ENCODE results near the gene MRFAP1. TPM values are rescaled to one million over a fixed set of nuclear protein-coding genes. Genes with fewer than 3 reads are reported as not detected.
"Not testable (repeated sequence)": the region's sequence is repeated elsewhere in the genome, so short reads cannot be mapped to it uniquely, and the experiment has no call there.

MRFAP1 gene
- total RNA-seq, 1 donor from 2014 or later = 293 TPM

DNA sequence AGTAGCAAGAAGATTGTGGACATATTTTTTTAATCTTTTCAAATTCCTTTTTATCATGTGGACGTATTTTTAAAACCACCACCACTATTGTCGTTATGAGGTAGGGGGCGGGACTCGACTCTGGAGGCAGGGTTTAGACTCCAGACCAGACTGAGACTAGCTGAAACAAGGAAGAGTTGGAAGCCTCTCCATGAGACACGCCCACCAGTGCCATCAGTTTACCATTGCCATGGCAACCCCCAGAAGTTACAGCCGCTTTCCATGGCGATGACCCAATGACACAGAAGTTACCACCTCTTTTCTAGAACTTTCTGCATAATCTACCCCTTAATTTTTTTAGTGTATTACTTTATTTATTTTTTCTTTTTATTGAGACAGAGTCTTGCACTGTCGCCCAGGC, 8.7 kb downstream of the MRFAP1 start:
- Mint-ChIP-seq H3K9me3 (no peaks in the 10 kb centered on the region), H3K27me3 (no peaks in the 10 kb centered on the region), H3K36me3 (no peaks in the 10 kb centered on the region), H3K4me1 (ENCODE audit: unreplicated experiment) (no peaks in the 10 kb centered on the region), H3K27ac (no peak overlapping the region), H3K4me3 (no peak overlapping the region)
- DNase-seq (ENCODE audit: extremely low spot score, unreplicated experiment) = no peak
- TF ChIP-seq, protein P1, sequence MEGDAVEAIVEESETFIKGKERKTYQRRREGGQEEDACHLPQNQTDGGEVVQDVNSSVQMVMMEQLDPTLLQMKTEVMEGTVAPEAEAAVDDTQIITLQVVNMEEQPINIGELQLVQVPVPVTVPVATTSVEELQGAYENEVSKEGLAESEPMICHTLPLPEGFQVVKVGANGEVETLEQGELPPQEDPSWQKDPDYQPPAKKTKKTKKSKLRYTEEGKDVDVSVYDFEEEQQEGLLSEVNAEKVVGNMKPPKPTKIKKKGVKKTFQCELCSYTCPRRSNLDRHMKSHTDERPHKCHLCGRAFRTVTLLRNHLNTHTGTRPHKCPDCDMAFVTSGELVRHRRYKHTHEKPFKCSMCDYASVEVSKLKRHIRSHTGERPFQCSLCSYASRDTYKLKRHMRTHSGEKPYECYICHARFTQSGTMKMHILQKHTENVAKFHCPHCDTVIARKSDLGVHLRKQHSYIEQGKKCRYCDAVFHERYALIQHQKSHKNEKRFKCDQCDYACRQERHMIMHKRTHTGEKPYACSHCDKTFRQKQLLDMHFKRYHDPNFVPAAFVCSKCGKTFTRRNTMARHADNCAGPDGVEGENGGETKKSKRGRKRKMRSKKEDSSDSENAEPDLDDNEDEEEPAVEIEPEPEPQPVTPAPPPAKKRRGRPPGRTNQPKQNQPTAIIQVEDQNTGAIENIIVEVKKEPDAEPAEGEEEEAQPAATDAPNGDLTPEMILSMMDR (conservative IDR thresholded peaks at IDR 0.05) = no peak

DNA sequence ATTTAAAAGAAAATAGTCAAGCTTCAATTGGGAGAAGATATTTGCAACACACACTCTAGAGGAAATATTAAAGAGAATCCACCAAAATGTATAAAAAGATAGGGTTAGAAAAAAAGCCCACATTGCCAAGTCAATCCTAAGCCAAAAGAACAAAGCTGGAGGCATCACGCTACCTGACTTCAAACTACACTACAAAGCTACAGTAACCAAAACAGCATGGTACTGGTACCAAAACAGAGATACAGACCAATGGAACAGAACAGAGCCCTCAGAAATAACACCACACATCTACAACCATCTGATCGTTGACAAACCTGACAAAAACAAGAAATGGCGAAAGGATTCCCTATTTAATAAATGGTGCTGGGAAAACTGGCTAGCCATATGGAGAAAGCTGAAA, 13.7 kb downstream of the MRFAP1 start:
- not testable (repeated sequence) for H3K4me3 Mint-ChIP-seq; H3K9me3 Mint-ChIP-seq; H3K27me3 Mint-ChIP-seq; DNase-seq (ENCODE audit: extremely low spot score, unreplicated experiment); H3K27ac Mint-ChIP-seq; H3K36me3 Mint-ChIP-seq; H3K4me1 Mint-ChIP-seq (ENCODE audit: unreplicated experiment)

DNA sequence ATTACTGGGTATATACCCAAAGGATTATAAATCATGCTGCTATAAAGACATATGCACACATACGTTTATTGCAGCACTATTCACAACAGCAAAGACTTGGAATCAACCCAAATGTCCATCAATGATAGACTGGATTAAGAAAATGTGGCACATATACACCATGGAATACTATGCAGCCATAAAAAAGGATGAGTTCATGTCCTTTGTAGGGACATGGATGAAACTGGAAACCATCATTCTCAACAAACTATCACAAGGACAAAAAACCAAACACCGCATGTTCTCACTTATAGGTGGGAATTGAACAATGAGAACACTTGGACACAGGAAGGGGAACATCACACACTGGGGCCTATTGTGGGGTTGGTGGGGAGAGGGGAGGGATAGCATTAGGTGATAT, 14.8 kb downstream of the MRFAP1 start:
- H3K9me3 Mint-ChIP-seq; H3K4me1 Mint-ChIP-seq (ENCODE audit: unreplicated experiment); H3K27ac Mint-ChIP-seq; H3K36me3 Mint-ChIP-seq; H3K4me3 Mint-ChIP-seq; DNase-seq (ENCODE audit: extremely low spot score, unreplicated experiment): not testable (repeated sequence)
- H3K27me3 Mint-ChIP-seq = peaks cover 13% of the 10 kb centered on the region

DNA sequence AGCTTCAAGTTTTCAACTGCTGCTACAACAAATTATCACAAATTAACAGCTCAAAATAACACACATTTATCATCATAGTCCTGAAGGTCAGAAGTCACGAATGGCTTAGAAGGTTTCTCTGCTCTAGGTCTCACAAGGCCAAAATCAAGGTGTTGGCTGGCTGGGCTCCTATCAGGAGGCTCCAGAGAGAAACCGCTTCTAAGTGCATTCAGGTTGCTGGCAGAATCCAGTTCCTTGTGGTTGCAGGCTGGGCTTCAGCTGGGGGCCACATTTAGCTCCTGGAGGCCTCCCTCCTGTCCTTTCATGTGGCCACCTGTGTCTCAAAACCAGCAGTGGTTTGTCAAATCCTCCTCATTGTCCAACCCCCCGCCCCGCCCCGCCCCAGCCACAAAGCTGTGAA, 15.4 kb downstream of the MRFAP1 start:
- H3K4me3 Mint-ChIP-seq = no peak overlapping the region
- TF ChIP-seq, protein P1 (conservative IDR thresholded peaks at IDR 0.05) = no peak
- no peaks in the 10 kb centered on the region for H3K9me3 Mint-ChIP-seq
- H3K4me1 Mint-ChIP-seq (ENCODE audit: unreplicated experiment) = no peaks in the 10 kb centered on the region
- H3K27me3 Mint-ChIP-seq = peaks cover 13% of the 10 kb centered on the region
- no peak overlapping the region for H3K27ac Mint-ChIP-seq
- no peaks in the 10 kb centered on the region for H3K36me3 Mint-ChIP-seq
- DNase-seq (ENCODE audit: extremely low spot score, unreplicated experiment) = no peak

DNA sequence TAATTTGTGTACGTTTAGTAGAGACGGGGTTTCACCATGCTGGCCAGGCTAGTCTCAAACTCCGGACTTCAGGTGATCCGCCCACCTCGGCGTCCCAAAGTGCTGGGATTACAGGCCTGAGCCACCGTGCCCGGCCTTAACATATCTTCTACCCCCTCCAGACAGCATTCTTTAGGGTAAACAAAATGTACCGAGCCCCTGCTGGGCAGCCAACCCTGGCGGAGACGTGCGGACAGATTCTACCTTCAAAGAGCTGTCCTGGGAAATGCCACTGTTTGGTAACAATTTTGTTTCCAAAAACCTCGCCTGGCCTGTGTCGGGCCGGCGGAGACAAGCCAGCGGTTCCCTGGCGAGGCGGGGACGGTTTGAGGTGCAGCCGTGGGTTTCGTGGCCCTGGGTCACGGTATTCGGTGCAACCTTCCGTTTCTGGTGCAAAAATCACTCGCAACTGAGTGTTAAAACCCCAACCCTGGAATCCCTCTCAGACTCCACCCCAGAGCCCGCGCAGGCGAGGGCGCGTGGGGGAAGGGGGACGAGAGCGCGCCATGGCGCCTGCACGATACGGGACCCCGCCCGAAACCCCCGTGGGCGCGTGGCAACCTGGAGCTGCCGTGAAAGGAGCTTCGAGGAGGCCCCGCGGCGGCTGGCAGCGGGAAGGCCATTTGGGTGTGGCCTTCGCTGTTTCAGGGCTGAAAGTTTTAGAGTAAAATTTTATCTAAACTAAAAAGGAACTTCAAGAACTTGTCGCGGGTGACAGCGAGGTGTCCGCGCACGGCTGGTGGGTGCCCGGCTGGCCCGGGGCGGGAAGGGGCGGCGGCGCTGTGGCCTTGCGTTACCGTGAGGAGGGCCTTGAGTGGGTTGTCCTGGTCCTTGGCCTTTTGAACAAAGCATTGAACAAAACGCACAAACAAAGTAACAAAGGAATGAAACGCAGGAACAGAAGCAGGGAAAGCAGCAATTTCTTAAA, 17.0 kb downstream of the MRFAP1 start:
- H3K4me1 Mint-ChIP-seq (ENCODE audit: unreplicated experiment) = no peaks in the 10 kb centered on the region
- H3K27ac Mint-ChIP-seq = no peak overlapping the region
- no peaks in the 10 kb centered on the region for H3K9me3 Mint-ChIP-seq
- peaks cover 18% of the 10 kb centered on the region for H3K27me3 Mint-ChIP-seq
- H3K4me3 Mint-ChIP-seq = no peak overlapping the region
- DNase-seq (ENCODE audit: extremely low spot score, unreplicated experiment) = no peak
- H3K36me3 Mint-ChIP-seq = no peaks in the 10 kb centered on the region
- TF ChIP-seq, protein P1 (conservative IDR thresholded peaks at IDR 0.05) = no peak

DNA sequence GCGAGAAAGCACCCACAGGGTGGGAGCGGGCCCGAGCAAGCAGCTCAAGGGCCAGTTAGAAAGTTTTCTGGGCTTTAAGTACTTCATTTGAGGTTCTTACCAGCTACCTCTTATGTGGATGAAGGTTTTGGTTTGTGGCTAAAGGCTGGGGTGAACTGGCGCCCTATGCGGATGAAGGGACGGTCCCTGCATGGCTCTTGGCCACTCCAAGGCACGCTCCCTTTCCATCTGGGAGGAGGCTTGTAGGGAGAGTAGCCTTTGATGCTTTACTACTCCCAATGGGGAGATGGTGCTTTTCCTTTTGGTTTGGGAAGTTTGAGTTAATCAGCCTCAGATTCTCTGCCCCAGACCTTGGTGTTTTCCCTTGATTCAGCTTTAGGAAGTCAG, 17.7 kb downstream of the MRFAP1 start:
- Mint-ChIP-seq H3K27ac (no peak overlapping the region), H3K27me3 (peaks cover 23% of the 10 kb centered on the region), H3K36me3 (no peaks in the 10 kb centered on the region), H3K9me3 (no peaks in the 10 kb centered on the region), H3K4me3 (no peak overlapping the region), H3K4me1 (ENCODE audit: unreplicated experiment) (no peaks in the 10 kb centered on the region)
- TF ChIP-seq, protein P1 (conservative IDR thresholded peaks at IDR 0.05) = no peak
- DNase-seq (ENCODE audit: extremely low spot score, unreplicated experiment) = no peak
